GM18873 (cell line): ENCODE measurements around the gene POU3F3.

Experiments used
- ATAC-seq: cut with Tn5 transposase; IDR thresholded peaks from one replicate; pipeline ENCODE4 v1.9.1; 2021; ENCODE audit warnings: mild to moderate bottlenecking, moderate library complexity, moderate number of reproducible peaks; ENCODE audit not compliant: unreplicated experiment, low FRiP score

POU3F3 gene

DNA sequence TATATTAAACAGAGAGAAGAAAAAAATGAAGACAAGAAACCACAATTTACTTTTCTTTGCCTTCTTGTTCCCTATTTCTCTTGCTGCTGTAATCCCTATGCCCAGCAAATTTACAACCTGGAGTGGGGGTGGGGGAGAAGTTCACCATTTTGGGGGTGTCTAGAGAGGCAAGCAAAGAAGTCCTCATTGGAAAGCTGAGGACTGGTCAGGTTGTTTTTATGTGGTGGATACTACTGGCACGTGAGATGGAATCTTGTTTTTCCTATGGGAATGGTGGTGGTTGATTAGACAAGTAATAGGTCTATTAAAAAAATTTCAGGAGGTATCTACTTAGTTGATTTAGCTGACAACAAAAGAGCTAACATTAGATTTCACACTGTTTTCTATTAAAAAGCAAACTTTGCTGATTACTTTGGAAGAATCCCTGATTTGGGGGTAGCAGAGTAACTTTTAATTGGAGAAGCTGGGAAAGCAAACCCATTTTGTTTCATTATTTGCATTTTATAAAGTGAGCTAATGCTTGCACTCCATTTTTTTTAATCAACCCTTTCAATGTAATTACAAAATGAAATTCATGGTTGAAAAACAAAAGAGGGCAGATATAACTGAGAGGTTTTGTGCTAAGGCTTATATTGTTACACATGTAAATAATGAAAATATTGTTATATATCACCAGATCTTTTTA lies 6.0 kb downstream of the POU3F3 start:
- no peak for ATAC-seq

DNA sequence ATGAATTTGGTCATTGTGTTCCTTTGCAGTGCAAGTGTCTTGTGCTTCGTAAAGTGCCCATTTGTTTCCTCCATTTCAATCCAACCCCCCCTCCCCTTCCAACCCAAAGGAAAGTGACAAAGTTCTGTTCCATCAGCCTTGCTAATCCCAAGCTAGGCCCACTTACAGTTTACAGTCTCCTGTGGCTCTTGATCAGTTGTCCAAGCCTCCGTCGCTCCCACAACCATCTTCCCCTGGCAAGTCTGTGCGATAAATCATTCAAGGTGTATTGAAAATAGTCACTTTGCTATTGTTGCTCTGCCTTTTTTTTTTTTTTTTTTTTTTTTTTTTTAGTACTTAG lies 6.5 kb downstream of the POU3F3 start:
- ATAC-seq, result no peak

DNA sequence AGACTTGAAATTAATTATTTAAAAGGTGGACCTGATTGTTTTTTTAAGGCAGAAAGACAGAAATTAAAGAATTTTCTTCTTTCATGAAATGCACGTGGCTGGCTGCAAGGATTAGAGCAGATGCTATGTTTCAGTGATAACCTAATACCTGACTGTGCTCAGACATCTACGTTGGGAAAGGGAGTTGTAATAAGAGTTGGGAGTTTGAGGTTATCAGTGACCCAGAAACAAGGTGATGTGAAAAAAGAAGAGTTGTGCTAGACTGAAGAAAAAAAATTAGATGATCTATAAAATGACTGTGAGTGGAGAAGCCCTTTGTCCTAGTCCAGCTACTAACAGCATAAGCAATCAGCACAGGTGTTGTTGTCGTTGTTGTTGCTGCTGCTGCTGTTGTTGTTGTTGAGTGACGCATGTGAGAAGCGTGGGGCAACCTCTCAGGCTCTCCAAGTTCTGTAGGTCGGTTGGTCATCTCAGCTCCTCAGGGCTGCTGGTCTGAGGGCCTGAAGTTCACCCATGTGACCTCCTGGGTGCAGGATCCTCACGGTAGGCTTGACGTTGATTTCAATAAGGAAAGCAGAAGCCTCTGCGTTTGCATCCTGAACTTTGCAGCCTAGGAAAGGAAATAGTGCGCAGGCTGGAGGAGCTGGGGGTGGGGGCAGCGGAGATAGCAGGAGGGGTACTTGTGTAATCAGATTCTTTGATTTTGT lies 7.6 kb downstream of the POU3F3 start:
- no peak for ATAC-seq

GRCh38 chr2:104862058-104862941 lies 8.4 kb downstream of the POU3F3 start:
- ATAC-seq, result no peak

GRCh38 chr2:104863146-104863467 lies 9.2 kb downstream of the POU3F3 start:
- ATAC-seq, result no peak

- no peak for ATAC-seq
Observed at GRCh38 chr2:104863468-104864279, 9.8 kb downstream of the POU3F3 start.

- ATAC-seq, result no peak
Observed at GRCh38 chr2:104864280-104865095, 10.6 kb downstream of the POU3F3 start.

GRCh38 chr2:104865096-104865470 lies 11.2 kb downstream of the POU3F3 start:
- ATAC-seq, result no peak

DNA sequence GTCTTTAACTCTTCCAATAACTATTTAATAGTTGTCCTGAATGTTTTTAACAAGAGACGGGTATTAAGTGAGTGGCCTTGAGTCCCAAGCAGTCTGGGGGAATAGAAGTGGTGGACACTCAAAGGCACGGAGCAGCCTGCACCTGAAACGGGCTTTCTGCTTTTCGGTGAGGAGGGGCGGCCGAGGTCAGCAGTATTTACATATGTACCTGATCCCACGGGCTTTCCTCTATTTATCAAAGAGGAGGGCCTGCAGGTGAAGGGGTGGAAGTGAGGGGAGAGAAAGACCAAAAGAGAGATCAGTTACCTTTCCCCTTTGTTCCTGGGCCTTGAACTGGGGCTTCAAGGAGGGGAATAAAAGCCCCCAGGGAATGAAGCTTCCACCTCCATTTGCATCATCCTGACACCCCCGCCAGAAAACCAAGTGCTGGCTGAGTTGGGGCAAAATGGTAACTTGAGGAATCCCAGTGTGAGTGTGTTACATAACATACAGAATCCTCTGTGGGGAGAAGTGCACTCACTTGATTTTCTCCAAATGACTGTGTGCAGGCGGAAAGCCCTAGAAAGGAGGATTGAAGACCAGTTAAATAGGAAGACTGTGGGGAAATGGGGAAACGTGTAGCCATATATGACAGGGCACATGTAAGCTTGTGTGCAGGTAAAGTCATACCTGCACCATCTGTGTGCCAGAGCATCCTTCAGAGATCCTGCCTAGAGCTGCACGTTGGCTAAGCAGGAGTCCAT lies 12.4 kb downstream of the POU3F3 start:
- ATAC-seq, result no peak

DNA sequence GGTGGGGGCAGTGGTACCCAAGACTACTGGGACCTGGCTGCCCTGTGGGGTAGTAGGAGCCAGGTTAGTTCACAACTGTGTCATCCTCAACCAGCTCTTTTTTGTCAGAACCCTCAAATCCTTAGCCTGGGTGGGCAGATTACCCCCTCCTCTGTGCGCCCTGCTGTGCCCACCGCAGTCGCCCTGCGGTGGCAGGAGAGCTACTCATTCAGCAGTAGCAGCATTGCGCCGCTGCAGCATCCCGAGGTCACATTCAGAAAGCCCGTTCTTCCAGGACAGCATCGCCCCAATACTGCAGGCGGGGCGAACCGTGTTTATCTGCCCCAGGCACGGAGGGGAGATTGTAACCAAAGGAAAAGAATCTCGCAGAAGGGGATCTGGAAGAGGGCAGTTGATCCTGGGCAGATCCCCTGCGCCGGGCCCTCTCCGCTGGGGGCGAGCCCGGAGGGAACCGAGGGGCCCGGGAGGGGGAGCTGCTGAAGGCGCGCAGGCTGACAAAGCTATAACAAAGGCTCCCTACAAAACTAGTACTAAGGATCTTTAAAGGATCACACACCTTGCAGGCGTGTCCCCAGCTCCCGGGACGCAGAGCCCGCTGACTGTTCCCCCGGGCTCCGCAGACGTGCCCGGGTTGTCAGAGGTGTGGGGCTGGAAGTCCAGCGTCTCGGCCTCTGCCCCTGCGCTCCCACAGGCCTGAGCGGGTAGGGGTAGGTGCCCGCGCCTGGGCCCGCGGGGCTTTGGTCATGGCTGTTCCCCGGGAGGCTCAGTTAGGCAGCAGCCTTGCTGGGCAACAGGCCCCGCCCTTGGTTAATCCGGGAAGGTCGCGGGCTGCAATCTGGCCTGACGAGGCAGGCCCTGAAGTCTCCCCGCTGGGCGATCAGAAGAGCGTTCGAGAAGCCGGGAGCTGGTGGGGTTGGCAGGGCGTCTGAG lies 13.2 kb downstream of the POU3F3 start:
- ATAC-seq, result no peak

DNA sequence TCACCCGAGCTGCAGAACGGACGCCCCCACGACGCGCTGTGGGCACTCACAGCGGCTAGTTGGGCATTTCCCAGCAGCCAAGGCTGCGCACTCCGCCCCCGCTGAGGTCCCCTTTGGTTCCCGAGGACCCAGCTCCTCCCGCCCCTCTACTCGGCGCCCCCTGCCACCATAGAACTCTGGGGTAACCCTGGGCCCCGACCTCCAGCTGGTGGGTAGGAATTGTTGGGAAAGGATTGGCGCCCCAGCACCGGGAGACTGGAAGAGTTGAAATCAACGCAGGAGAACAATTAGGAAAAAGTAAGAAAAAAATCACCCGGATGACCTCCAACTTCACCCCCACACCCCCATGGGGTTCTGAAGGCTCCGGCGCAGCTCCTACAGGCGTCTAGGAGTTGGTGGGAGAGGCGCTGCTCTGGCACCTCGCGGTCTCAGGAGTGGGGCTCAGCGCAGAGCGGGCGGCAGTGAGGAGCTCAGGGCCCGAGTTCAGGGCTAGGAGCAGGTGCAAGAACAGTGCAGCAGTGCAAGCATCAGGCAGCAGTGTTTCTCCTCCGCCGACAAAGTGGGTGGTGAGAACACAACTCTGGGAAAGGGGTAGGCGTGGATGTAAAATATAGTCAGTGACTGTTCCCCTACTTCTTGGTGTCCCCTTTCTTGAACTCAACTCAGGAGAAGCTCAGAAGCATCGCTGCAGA lies 14.0 kb downstream of the POU3F3 start:
- ATAC-seq, result no peak

- ATAC-seq, result no peak
Observed at GRCh38 chr2:104868505-104868866, 14.6 kb downstream of the POU3F3 start.

- no peak for ATAC-seq
Observed at GRCh38 chr2:104870100-104870975, 16.4 kb downstream of the POU3F3 start.

- no peak for ATAC-seq
Observed at GRCh38 chr2:104871649-104871971, 17.7 kb downstream of the POU3F3 start.

- ATAC-seq, result no peak
Observed at GRCh38 chr2:104871972-104872865, 18.3 kb downstream of the POU3F3 start.
